Pancreas (tissue), 10 donors: ENCODE data around the gene USP24. TPM values are rescaled to one million over a fixed set of nuclear protein-coding genes. Genes with fewer than 3 reads are reported as not detected.

Experiments used
- ATAC-seq, 4 donors: fragments of 200-7000 bp; cut with Tn5 transposase; one replicate each; pipeline versions ENCODE4 v1.8.0 to v1.9.1; 2020; ENCODE audit warnings: mild to moderate bottlenecking in 4 of 4, moderate library complexity in 4 of 4
- DNase-seq, 6 donors: peaks; one replicate each; pipeline ENCODE4 v3.0.0-alpha.2; 2020
- FAIRE-seq: peaks from 2 replicates; lab custom pipeline; 2012; peaks lifted over from hg19 to GRCh38; lab: Jason Lieb, UNC
- H3K27ac ChIP-seq, 4 donors: fragments of 200-600 bp; sonication (generic); 1 replicate in 3 of 4; 2 replicates in 1 of 4; pipeline versions ENCODE4 v1.5.0 to v1.8.0; 2020
- H3K27me3 ChIP-seq, 4 donors: fragments of 200-600 bp; one replicate each; pipeline ENCODE4 v1.8.0; 2021
- H3K36me3 ChIP-seq, 3 donors: fragments of 200-600 bp; sonication (generic) in 1 of 3; one replicate each; pipeline versions ENCODE4 v1.5.0 to v1.8.0; 2020 to 2021
- H3K4me1 ChIP-seq, 3 donors: fragments of 200-600 bp; one replicate each; pipeline ENCODE4 v1.8.0; 2021
- H3K4me3 ChIP-seq, 4 donors: fragments of 200-600 bp; sonication (generic) in 2 of 4; one replicate each; pipeline versions ENCODE4 v1.5.0 to v1.8.0; 2020 to 2021
- H3K9me3 ChIP-seq, 4 donors: fragments of 200-600 bp; one replicate each; pipeline ENCODE4 v1.8.0; 2021
- WGBS, 2 donors: extraction: QIAGEN DNeasy Blood & Tissue Kit; methylation state at CpG; one replicate each; pipeline ENCODE4 v1.1.7; 2013; 5-methylcytosine and 5-hydroxymethylcytosine counted together
- intact Hi-C, 3 donors: fragments of 100-400 bp; cut with DNase I; formaldehyde crosslinking; loops; one replicate each; pipeline versions ENCODE4 v1.11.1 to v1.14.2; 2022
- polyA plus RNA-seq, 2 donors: library from polyadenylated mRNA; stranded (reverse); fragments of 200-250 nt; gene quantifications; one replicate each; pipeline ENCODE4 v1.2.3, GENCODE V29; 2013
- total RNA-seq, 6 donors: library from RNA; stranded (reverse); fragmentation: NEBNext Ultra II Directional in 4 of 6; extraction: Animal tissue kit (Norgen Biotek cat#: 25700) in 4 of 6; gene quantifications; one replicate each; pipeline versions ENCODE4 v1.2.1 to v1.2.4, GENCODE V29; 2021 to 2023
- TF ChIP-seq, protein P1 (sequence below), 4 donors: fragments of 200-600 bp; sonication (generic) in 3 of 4; IDR thresholded peaks; one replicate each; pipeline versions ENCODE4 v1.5.0 to v1.8.0; 2021; ENCODE audit warnings: antibody characterized with exemption in 4 of 4
- donor health status: healthy with polysubstance abuse.
- donor health status: DM: no; HTN: no; CAD: no; lungs with moderate emphysema.
- donor health status: DM: no; HTN: no; CAD: no.
- donor health status: control.
- donor health status: control.
- donor health status: Bipolar disorder and iron deficiency.
- donor health status: DM: yes; HTN: yes; CAD: no.
- donor health status: DM: no; HTN: no; CAD: no.
- donor health status: DM: no; HTN: no; CAD: no.
- donor health status: DM: yes; HTN: yes; CAD: no.

USP24 gene
- total and polyA plus RNA-seq, 8 donors, result 7.5 to 26.8 (median 14.5) TPM

DNA sequence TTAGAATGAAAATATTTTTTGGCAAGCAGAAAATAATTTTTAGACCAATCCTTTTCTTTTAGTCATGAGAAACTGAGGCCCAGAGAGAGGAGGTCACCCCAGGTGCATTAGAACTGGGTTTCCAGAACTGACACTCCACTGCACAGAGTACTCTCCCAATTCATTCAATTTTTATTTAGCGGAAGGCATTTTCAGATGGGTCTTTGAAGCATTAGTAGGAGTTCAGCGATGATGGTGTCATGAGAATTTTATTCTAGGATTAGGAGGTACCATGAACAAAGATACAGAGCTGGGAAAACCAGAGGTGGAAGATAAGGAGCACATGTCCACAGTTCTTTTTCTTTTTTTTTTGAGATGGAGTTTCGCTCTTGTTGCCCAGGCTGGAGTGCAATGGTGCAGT, 173.6 kb downstream of the USP24 start:
- Histone ChIP-seq H3K4me3 (no peak overlapping the region), H3K27me3 (peaks cover 0 to 6% (median 0%) of the 10 kb centered on the region in 4 donors), H3K36me3 (no peaks in the 10 kb centered on the region), H3K27ac (no peak overlapping the region), H3K4me1 (no peaks in the 10 kb centered on the region), H3K9me3 (no peaks in the 10 kb centered on the region)
- TF ChIP-seq, protein P1, sequence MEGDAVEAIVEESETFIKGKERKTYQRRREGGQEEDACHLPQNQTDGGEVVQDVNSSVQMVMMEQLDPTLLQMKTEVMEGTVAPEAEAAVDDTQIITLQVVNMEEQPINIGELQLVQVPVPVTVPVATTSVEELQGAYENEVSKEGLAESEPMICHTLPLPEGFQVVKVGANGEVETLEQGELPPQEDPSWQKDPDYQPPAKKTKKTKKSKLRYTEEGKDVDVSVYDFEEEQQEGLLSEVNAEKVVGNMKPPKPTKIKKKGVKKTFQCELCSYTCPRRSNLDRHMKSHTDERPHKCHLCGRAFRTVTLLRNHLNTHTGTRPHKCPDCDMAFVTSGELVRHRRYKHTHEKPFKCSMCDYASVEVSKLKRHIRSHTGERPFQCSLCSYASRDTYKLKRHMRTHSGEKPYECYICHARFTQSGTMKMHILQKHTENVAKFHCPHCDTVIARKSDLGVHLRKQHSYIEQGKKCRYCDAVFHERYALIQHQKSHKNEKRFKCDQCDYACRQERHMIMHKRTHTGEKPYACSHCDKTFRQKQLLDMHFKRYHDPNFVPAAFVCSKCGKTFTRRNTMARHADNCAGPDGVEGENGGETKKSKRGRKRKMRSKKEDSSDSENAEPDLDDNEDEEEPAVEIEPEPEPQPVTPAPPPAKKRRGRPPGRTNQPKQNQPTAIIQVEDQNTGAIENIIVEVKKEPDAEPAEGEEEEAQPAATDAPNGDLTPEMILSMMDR (IDR thresholded peaks at IDR 0.05), result no peak
- DNase-seq, result no peak
- ATAC-seq, result no peak
- WGBS, 2 donors, result 65 to 89% methylated on average over 3 of the region's 3 CpGs
- intact Hi-C loops, result no loop called here
- FAIRE-seq, result no peak

DNA sequence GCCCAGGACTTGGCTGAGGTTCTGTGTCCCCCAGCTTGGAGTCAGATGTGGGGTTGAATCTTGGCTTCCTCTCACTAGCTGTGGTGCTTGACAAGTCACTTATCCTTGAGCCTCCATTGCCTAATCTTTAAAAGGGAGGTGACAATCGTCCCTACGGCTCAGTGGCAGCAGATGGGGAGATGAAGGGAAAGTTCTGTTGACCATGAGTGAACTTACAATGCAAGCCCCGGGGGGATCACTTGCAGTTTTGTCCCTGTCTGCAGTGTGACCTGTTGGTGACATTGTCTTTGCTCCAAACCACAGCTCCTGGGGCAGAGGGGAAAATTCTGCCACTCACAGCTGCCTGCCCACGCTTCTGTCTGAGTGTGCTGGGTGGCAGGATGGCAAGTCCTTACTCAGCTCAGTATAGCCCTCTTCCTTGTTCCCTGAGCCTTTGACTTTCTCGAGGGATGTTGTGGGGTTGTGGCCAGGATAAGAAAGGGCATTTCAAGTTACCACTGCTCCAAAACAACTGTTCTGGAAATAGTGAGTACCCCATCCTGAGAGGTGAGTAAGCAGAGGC, 174.2 kb downstream of the USP24 start:
- no peak overlapping the region for H3K27ac ChIP-seq
- no peaks in the 10 kb centered on the region for H3K4me1 ChIP-seq
- 35 to 38% methylated on average over 5 of the region's 5 CpGs for WGBS, 2 donors
- TF ChIP-seq, protein P1 (IDR thresholded peaks at IDR 0.05), result no peak
- ATAC-seq (peak in 2 of 4 donors; percentile 2 to 9), DNase-seq (no peak), FAIRE-seq (no peak)
- peak overlapping the region in 3 of 4 donors; percentile 7 to 35 (median 30) for H3K4me3 ChIP-seq
- intact Hi-C loops, result no loop called here
- no peaks in the 10 kb centered on the region for H3K9me3 ChIP-seq
- H3K27me3 ChIP-seq, result peaks cover 0 to 6% (median 0%) of the 10 kb centered on the region in 4 donors
- no peaks in the 10 kb centered on the region for H3K36me3 ChIP-seq

DNA sequence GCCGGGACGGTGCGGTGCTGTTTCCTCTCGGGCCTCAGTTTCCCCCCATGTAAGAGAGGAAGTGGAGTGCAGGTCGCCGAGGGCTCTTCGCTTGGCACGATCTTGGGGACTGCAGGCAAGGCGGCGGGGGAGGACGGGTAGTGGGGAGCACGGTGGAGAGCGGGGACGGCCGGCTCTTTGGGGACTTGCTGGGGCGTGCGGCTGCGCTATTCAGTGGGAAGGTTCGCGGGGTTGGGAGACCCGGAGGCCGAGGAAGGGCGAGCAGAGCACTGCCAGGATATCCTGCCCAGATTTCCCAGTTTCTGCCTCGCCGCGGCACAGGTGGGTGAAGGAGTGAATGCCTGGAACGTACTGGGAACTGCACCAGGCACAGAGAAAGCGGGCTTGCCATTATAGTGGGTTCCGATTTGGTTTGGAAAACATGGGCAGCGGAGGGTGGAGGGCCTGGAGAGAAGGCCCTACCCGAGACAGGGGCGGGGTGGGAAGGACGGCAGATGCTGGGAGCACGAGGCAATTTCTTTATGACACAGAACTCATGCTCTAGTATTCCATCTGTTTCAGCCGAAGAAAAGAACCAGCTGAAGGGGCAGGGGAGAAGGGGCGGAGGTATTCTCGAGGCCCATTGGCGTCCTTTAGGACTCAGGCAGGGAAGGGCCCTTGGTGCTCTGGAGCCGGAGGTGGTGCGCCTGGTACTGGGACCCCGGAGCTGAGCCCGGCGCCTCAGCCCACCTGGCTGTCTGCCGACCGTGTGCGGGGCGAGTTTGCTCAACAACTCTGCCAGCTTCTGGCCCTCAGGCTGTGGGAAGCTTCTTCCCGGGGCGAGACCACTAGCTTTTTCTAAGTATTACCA, 174.9 kb downstream of the USP24 start:
- no peaks in the 10 kb centered on the region for H3K9me3 ChIP-seq
- peak; percentile 52 to 75 (median 70) for ATAC-seq
- no peak overlapping the region for H3K27ac ChIP-seq
- FAIRE-seq, result no peak
- H3K36me3 ChIP-seq, result no peaks in the 10 kb centered on the region
- peaks cover 0 to 6% (median 0%) of the 10 kb centered on the region in 4 donors for H3K27me3 ChIP-seq
- no peaks in the 10 kb centered on the region for H3K4me1 ChIP-seq
- DNase-seq, result peak in 3 of 6 donors; percentile 57 to 75 (median 58)
- 8 to 9% methylated on average over 49 of the region's 49 CpGs for WGBS, 2 donors
- TF ChIP-seq, protein P1 (IDR thresholded peaks at IDR 0.05), result no peak
- intact Hi-C loops, result no loop called here
- peak overlapping the region; percentile 6 to 42 (median 32) for H3K4me3 ChIP-seq

DNA sequence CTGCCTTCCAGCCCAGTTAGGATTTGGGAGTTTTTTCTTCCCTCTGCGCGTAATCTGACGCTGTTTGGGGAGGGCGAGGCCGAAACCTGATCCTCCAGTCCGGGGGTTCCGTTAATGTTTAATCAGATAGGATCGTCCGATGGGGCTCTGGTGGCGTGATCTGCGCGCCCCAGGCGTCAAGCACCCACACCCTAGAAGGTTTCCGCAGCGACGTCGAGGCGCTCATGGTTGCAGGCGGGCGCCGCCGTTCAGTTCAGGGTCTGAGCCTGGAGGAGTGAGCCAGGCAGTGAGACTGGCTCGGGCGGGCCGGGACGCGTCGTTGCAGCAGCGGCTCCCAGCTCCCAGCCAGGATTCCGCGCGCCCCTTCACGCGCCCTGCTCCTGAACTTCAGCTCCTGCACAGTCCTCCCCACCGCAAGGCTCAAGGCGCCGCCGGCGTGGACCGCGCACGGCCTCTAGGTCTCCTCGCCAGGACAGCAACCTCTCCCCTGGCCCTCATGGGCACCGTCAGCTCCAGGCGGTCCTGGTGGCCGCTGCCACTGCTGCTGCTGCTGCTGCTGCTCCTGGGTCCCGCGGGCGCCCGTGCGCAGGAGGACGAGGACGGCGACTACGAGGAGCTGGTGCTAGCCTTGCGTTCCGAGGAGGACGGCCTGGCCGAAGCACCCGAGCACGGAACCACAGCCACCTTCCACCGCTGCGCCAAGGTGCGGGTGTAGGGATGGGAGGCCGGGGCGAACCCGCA, 175.7 kb downstream of the USP24 start, which contains the start of gene PCSK9:
Gene PCSK9 (plus strand): TSS at position 207 of the 741 bp plus-strand sequence. CDS start 290 bp downstream, at position 497.
- WGBS, 2 donors, result 1 to 2% methylated on average over 64 to 67 of the region's 67 CpGs
- H3K9me3 ChIP-seq, result no peaks in the 10 kb centered on the region
- no peak within 1 kb of the TSS for H3K27ac ChIP-seq
- no peaks in the 10 kb centered on the region for H3K36me3 ChIP-seq
- H3K27me3 ChIP-seq, result peaks cover 0 to 6% (median 0%) of the 10 kb centered on the region in 4 donors
- ATAC-seq (peak; percentile 62 to 71 (median 70)), FAIRE-seq (no peak), DNase-seq (peak in 5 of 6 donors; percentile 15 to 68 (median 46))
- intact Hi-C loops, result no loop called here
- H3K4me1 ChIP-seq, result no peaks in the 10 kb centered on the region
- peak within 1 kb of the TSS; percentile 6 to 42 (median 32) for H3K4me3 ChIP-seq
- TF ChIP-seq, protein P1 (IDR thresholded peaks at IDR 0.05), result no peak
